K562 (cell line): ENCODE results near the gene LRRC47. TPM values are rescaled to one million over a fixed set of nuclear protein-coding genes. Genes with fewer than 3 reads are reported as not detected.

Source experiments
- ATAC-seq: fragments of 200-7000 bp; cut with Tn5 transposase; 3 replicates; pipeline ENCODE4 v1.9.1; 2020; ENCODE audit warnings: moderate library complexity
- BruUV-seq: library from RNA; stranded (reverse); fragments of 400-500 nt; replicated peaks from 2 replicates; lab custom pipeline; 2021; lab: Mats Ljungman, UMichigan
- CTCF ChIA-PET: fragments of 300-600 bp; formaldehyde crosslinking; extraction: SDS; loops from one replicate; lab custom pipeline; 2021; ENCODE audit warnings: low intra/inter-chr PET ratio; lab: Yijun Ruan, JAX
- POLR2A ChIA-PET: fragments of 300-600, 350-650 bp; sonication (Branson Sonifier 250); formaldehyde crosslinking; extraction: SDS; loops from one replicate; lab custom pipeline; 2021; ENCODE audit warnings: antibody characterized with exemption, inconsistent platforms; lab: Yijun Ruan, JAX
- DNase-seq, 4 experiments: peaks; one replicate each; pipeline versions ENCODE4 v3.0.0 to v3.0.0-alpha.2; 2011 to 2018; ENCODE audit warnings: low spot score in 3 of 4, mixed read lengths in 3 of 4; ENCODE audit errors: extremely low read depth in 1 of 4
- FAIRE-seq: peaks from 2 replicates; lab custom pipeline; 2011; peaks lifted over from hg19 to GRCh38; lab: Jason Lieb, UNC
- H2AFZ ChIP-seq: 2 replicates; pipeline ENCODE4 v1.6.0; 2011; ENCODE audit warnings: low read depth, low read length, control low read depth, inconsistent platforms
- H3K27ac ChIP-seq: fragments of 200-600 bp; 3 replicates; pipeline ENCODE4 v1.8.0; 2011; ENCODE audit warnings: low read depth, mild to moderate bottlenecking, control low read depth, inconsistent platforms, low read length, moderate library complexity, mixed read lengths; ENCODE audit errors: extremely low read depth
- H3K27me3 ChIP-seq, 2 experiments: fragments of 300-600 bp in 1 of 2; 2 replicates in 1 of 2; 3 replicates in 1 of 2; pipeline versions ENCODE4 v1.6.0 to v1.8.0; 2011; ENCODE audit warnings: inconsistent platforms in 2 of 2, low read length in 2 of 2, mild to moderate bottlenecking in 1 of 2, mixed read lengths in 1 of 2, moderate library complexity in 1 of 2; ENCODE audit not compliant: control insufficient read depth in 2 of 2, insufficient read depth in 2 of 2
- H3K36me3 ChIP-seq: fragments of 300-600 bp; 3 replicates; pipeline ENCODE4 v1.8.0; 2011; ENCODE audit warnings: mild to moderate bottlenecking, low read length, inconsistent platforms; ENCODE audit not compliant: control insufficient read depth, insufficient read depth
- H3K4me1 ChIP-seq, 2 experiments: fragments of 200-600 bp in 1 of 2; replicated peaks in 1 of 2; 2 replicates in 1 of 2; 3 replicates in 1 of 2; pipeline versions ENCODE4 v1.5.1 to v1.8.0; 2011; ENCODE audit warnings: inconsistent platforms in 2 of 2, low read length in 2 of 2, mild to moderate bottlenecking in 1 of 2, mixed read lengths in 1 of 2, moderate library complexity in 1 of 2; ENCODE audit not compliant: control insufficient read depth in 2 of 2, insufficient read depth in 2 of 2
- H3K4me2 ChIP-seq: 2 replicates; pipeline ENCODE4 v1.6.1; 2011; ENCODE audit warnings: low read length, control low read depth, inconsistent platforms, mixed read lengths; ENCODE audit not compliant: insufficient read depth
- H3K4me3 ChIP-seq: fragments of 200-600 bp; sonication (generic), shearing (Covaris generic); 2 replicates; pipeline ENCODE4 v1.5.1; 2016; ENCODE audit warnings: control low read depth, inconsistent platforms
- H3K79me2 ChIP-seq: fragments of 200-600 bp; 3 replicates; pipeline ENCODE4 v1.8.0; 2011; ENCODE audit warnings: low read length, inconsistent platforms; ENCODE audit not compliant: control insufficient read depth, insufficient read depth
- H3K9ac ChIP-seq, 2 experiments: 2 replicates each; pipeline versions ENCODE4 v1.6.0 to v1.6.1; 2011; ENCODE audit warnings: low read depth in 2 of 2, low read length in 2 of 2, control low read depth in 1 of 2, inconsistent platforms in 1 of 2, mild to moderate bottlenecking in 1 of 2, mixed read lengths in 1 of 2; ENCODE audit not compliant: insufficient read depth in 1 of 2
- H3K9me1 ChIP-seq: one replicate; pipeline ENCODE4 v1.6.0; 2011; ENCODE audit warnings: inconsistent platforms, mild to moderate bottlenecking, low read length, moderate library complexity; ENCODE audit not compliant: control insufficient read depth, insufficient read depth
- H3K9me3 ChIP-seq: replicated peaks from 2 replicates; pipeline ENCODE4 v1.5.1; 2011; ENCODE audit warnings: low read depth, low read length, inconsistent platforms; ENCODE audit not compliant: control insufficient read depth, insufficient read depth
- H4K20me1 ChIP-seq: replicated peaks from 2 replicates; pipeline ENCODE4 v1.6.1; 2011; ENCODE audit warnings: low read length, inconsistent platforms, mixed read lengths; ENCODE audit not compliant: control insufficient read depth, insufficient read depth
- CBFB ChIP-seq: sonication (generic); formaldehyde crosslinking; IDR thresholded peaks from 2 replicates; pipeline ENCODE4 v1.4.0; 2020; ENCODE audit warnings: mild to moderate bottlenecking, missing genetic modification reagents
- CTBP1 ChIP-seq: fragments of 450-650 bp; IDR thresholded peaks from 2 replicates; pipeline ENCODE4 v1.6.1; 2016; ENCODE audit warnings: borderline replicate concordance
- ESRRA ChIP-seq: fragments of 450-650 bp; IDR thresholded peaks from 2 replicates; pipeline ENCODE4 v1.6.1; 2014; ENCODE audit warnings: low read depth, mild to moderate bottlenecking, moderate library complexity, borderline replicate concordance
- FOXK2 ChIP-seq, 2 experiments: fragments of 450-650 bp; IDR thresholded peaks in 1 of 2; conservative IDR thresholded peaks in 1 of 2; 2 replicates each; pipeline ENCODE4 v1.6.1; 2016; ENCODE audit warnings: low read depth in 2 of 2, mild to moderate bottlenecking in 1 of 2
- HSF4 ChIP-seq: fragments of 250-450 bp; sonication (Bioruptor Pico); IDR thresholded peaks from 2 replicates; pipeline ENCODE4 v2.1.2; 2022; ENCODE audit warnings: mild to moderate bottlenecking, moderate library complexity, borderline replicate concordance
- NR1H2 ChIP-seq: sonication (generic); formaldehyde crosslinking; IDR thresholded peaks from 2 replicates; pipeline ENCODE4 v1.4.0; 2020; ENCODE audit warnings: mild to moderate bottlenecking, missing genetic modification reagents
- POLR2A ChIP-seq: fragments of 450-650 bp; conservative IDR thresholded peaks from 2 replicates; pipeline ENCODE4 v1.6.1; 2016
- POLR2AphosphoS2 ChIP-seq: IDR thresholded peaks from 2 replicates; pipeline ENCODE4 v1.6.1; 2012; ENCODE audit warnings: low read length, improper control_type of control experiment
- POLR2G ChIP-seq: fragments of 200-400 bp; formaldehyde crosslinking; IDR thresholded peaks from 2 replicates; pipeline ENCODE4 v1.6.1; 2017; ENCODE audit warnings: low read depth, mild to moderate bottlenecking, antibody characterized with exemption, low read length, moderate library complexity
- SRSF3 ChIP-seq: fragments of 200-400 bp; formaldehyde crosslinking; IDR thresholded peaks from 2 replicates; pipeline ENCODE4 v1.6.1; 2016; ENCODE audit warnings: mild to moderate bottlenecking, low read length, moderate library complexity; ENCODE audit not compliant: insufficient read depth
- TEAD2 ChIP-seq: fragments of 450-650 bp; IDR thresholded peaks from 2 replicates; pipeline ENCODE4 v1.6.1; 2016; ENCODE audit warnings: missing genetic modification characterization, control low read depth, missing compliant biosample characterization
- WGBS: fragments of 100-300 bp; shearing (Covaris generic); methylation state at CpG from one replicate; pipeline ENCODE4 v1.1.6; 2016; ENCODE audit warnings: low coverage, mixed read lengths; ENCODE audit not compliant: insufficient coverage; ENCODE audit errors: missing lambda C conversion rate; 5-methylcytosine and 5-hydroxymethylcytosine counted together
- in situ Hi-C: fragments of 300-500 bp; cut with MboI; formaldehyde crosslinking; loops from 4 replicates; pipeline ENCODE4 v1.15.0; 2018; ENCODE audit warnings: inconsistent platforms, mixed read lengths
- intact Hi-C: fragments of 100-400 bp; cut with micrococcal nuclease; formaldehyde crosslinking; loops from 2 replicates; pipeline ENCODE4 v1.14.2; 2022
- polyA plus RNA-seq, 8 experiments: library from polyadenylated mRNA; depleted of rRNA in 4 of 8; stranded (reverse) in 5 of 8; unstranded in 3 of 8; fragments of >200 nt; fragmentation: Nextera tagmentation in 2 of 8; fragmentation: Illumina TruSeq in 1 of 8; extraction: Ambion mirVana in 2 of 8; extraction: Trizol in 1 of 8; gene quantifications; 2 replicates each; pipeline versions ENCODE4 v1.2.1 to v1.2.3, GENCODE V29; 2011 to 2014; ENCODE audit warnings: inconsistent platforms in 1 of 8, missing spikeins in 1 of 8
- total RNA-seq, 7 experiments: library from RNA; depleted of rRNA in 6 of 7; stranded (reverse); fragments of >200 nt in 6 of 7; fragmentation: Illumina TruSeq in 2 of 7; extraction: Trizol in 2 of 7; gene quantifications; 2 replicates each; pipeline versions ENCODE4 v1.2.1 to v1.2.3, GENCODE V29; 2011 to 2021; ENCODE audit warnings: low replicate concordance in 1 of 7
- TF ChIP-seq, protein P1 (sequence below): sonication (generic); formaldehyde crosslinking; IDR thresholded peaks from 2 replicates; pipeline ENCODE4 v1.8.1; 2023; ENCODE audit warnings: mild to moderate bottlenecking, missing genetic modification reagents
- TF ChIP-seq, protein P2 (sequence below): fragments of 250-450 bp; sonication (Bioruptor Pico); IDR thresholded peaks from 2 replicates; pipeline ENCODE4 v1.9.0; 2021; ENCODE audit warnings: mild to moderate bottlenecking, inconsistent platforms

LRRC47 gene
- total and polyA plus RNA-seq, 9 of the 15 experiments (the other 6 are each of a cell fraction or from before 2014, with no cell fraction given) = 4.6 to 68.0 (median 35.9) TPM

DNA sequence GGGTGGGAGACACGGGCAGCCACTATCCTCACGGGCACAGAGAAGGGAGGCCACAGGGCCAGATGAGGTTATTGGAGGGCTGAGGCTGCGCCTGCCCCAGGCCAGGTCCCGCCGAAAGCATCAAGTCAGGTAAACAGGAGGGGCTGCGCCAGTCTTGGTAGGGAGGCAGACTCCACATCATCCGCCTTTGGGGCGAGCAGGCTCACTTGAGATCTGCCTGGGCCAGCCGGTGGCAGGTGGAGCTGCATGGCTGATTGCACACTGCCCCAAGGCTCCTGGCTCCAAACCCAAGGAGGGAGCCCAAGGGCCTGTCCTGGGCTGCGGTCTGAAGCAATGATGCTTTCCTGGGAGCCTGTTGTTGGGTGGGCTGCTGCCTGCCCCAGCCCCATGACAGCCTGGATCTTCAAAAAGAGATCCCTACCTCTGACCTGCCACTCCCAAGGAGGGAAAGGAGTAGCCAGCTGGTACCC lies 19.2 kb downstream of the LRRC47 start:
- no peak for ATAC-seq
- 82% methylated on average over 10 of the region's 10 CpGs for WGBS
- Histone ChIP-seq H3K79me2 (peaks cover 28% of the 10 kb centered on the region), H3K4me1 (peaks cover 15 to 73% of the 10 kb centered on the region in 2 experiments), H2AFZ (no peak overlapping the region), H3K4me2 (no peak overlapping the region), H3K27ac (peak overlapping the region; percentile 66; the same call in 2 of the 3 replicates), H3K4me3 (no peak overlapping the region), H3K9ac (peak overlapping the region in 1 of 2 experiments; percentile 84; a peak in 2 of 4 replicates), H3K9me3 (no peaks in the 10 kb centered on the region), H4K20me1 (no peaks in the 10 kb centered on the region), H3K27me3 (no peaks in the 10 kb centered on the region), H3K9me1 (peaks cover 5% of the 10 kb centered on the region), H3K36me3 (peaks cover 43% of the 10 kb centered on the region)
- TF ChIP-seq FOXK2 (conservative IDR thresholded peaks at IDR 0.05 in 1 of 2, IDR thresholded peaks at IDR 0.05 in 1 of 2; ENCODE audit: low read depth in 2 of 2) (no peak), HSF4 (no peak), POLR2G (peak; percentile 31), SRSF3 (no peak), CTBP1 (no peak), POLR2AphosphoS2 (peak; percentile 72; the same call in 1 of the 2 replicates), TEAD2 (tag) (no peak), ESRRA (no peak), NR1H2 (no peak), POLR2A (peak; percentile 16; the same call in 1 of the 2 replicates), CBFB (0 out of 2 replicates have a peak, but pooled peaks have one; percentile 15)
- TF ChIP-seq, protein P1, sequence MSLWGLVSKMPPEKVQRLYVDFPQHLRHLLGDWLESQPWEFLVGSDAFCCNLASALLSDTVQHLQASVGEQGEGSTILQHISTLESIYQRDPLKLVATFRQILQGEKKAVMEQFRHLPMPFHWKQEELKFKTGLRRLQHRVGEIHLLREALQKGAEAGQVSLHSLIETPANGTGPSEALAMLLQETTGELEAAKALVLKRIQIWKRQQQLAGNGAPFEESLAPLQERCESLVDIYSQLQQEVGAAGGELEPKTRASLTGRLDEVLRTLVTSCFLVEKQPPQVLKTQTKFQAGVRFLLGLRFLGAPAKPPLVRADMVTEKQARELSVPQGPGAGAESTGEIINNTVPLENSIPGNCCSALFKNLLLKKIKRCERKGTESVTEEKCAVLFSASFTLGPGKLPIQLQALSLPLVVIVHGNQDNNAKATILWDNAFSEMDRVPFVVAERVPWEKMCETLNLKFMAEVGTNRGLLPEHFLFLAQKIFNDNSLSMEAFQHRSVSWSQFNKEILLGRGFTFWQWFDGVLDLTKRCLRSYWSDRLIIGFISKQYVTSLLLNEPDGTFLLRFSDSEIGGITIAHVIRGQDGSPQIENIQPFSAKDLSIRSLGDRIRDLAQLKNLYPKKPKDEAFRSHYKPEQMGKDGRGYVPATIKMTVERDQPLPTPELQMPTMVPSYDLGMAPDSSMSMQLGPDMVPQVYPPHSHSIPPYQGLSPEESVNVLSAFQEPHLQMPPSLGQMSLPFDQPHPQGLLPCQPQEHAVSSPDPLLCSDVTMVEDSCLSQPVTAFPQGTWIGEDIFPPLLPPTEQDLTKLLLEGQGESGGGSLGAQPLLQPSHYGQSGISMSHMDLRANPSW (CRISPR knock-in tag) = no peak
- TF ChIP-seq, protein P2, sequence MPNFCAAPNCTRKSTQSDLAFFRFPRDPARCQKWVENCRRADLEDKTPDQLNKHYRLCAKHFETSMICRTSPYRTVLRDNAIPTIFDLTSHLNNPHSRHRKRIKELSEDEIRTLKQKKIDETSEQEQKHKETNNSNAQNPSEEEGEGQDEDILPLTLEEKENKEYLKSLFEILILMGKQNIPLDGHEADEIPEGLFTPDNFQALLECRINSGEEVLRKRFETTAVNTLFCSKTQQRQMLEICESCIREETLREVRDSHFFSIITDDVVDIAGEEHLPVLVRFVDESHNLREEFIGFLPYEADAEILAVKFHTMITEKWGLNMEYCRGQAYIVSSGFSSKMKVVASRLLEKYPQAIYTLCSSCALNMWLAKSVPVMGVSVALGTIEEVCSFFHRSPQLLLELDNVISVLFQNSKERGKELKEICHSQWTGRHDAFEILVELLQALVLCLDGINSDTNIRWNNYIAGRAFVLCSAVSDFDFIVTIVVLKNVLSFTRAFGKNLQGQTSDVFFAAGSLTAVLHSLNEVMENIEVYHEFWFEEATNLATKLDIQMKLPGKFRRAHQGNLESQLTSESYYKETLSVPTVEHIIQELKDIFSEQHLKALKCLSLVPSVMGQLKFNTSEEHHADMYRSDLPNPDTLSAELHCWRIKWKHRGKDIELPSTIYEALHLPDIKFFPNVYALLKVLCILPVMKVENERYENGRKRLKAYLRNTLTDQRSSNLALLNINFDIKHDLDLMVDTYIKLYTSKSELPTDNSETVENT = peak; percentile 50; the same call in 1 of the 2 replicates
- DNase-seq = peak in 1 of 4 experiments; percentile 25
- in situ Hi-C loops = no loop called here
- ChIA-PET CTCF (no interaction called here), POLR2A (interaction anchor here (0.7 to 2.5 kb wide), 3 partner anchors 9 to 16 kb away, joined by 3 to 9 read pairs (median 4); no protein-coding TSS in a partner anchor)
- intact Hi-C loops = loop anchor here (5.0 kb wide), 1 partner anchor 80 kb away; the partner anchor contains the start of genes CEP104 and DFFB
- no TSS peak for BruUV-seq
- no peak for FAIRE-seq
